HepG2 (cell line): ENCODE results near the gene FAM174C. TPM values are rescaled to one million over a fixed set of nuclear protein-coding genes. Genes with fewer than 3 reads are reported as not detected.

Experiments used
- CBFB ChIP-seq: sonication (generic); formaldehyde crosslinking; IDR thresholded peaks from 2 replicates; pipeline ENCODE4 v1.4.0; 2020; ENCODE audit warnings: missing genetic modification reagents
- CBX1 ChIP-seq: IDR thresholded peaks from one replicate; pipeline ENCODE4 v1.6.1; 2016; ENCODE audit warnings: antibody characterized with exemption, low read depth
- HDAC2 ChIP-seq: sonication (generic); formaldehyde crosslinking; IDR thresholded peaks from 2 replicates; pipeline ENCODE4 v1.4.0; 2020; ENCODE audit warnings: missing genetic modification reagents
- HNF4A ChIP-seq: sonication (generic); formaldehyde crosslinking; IDR thresholded peaks from 2 replicates; pipeline ENCODE4 v1.4.0; 2020; ENCODE audit warnings: missing genetic modification reagents
- NAIF1 ChIP-seq: sonication (generic); formaldehyde crosslinking; IDR thresholded peaks from 2 replicates; pipeline ENCODE4 v1.5.0; 2020; ENCODE audit warnings: mild to moderate bottlenecking, missing genetic modification reagents, borderline replicate concordance
- NFYC ChIP-seq: IDR thresholded peaks from 2 replicates; pipeline ENCODE4 v1.6.1; 2016; ENCODE audit warnings: missing genetic modification reagents, missing compliant biosample characterization
- RBAK ChIP-seq: sonication (generic); formaldehyde crosslinking; IDR thresholded peaks from 2 replicates; pipeline ENCODE4 v1.5.1; 2020; ENCODE audit warnings: mild to moderate bottlenecking, missing genetic modification reagents
- RFXAP ChIP-seq: sonication (generic); formaldehyde crosslinking; IDR thresholded peaks from 2 replicates; pipeline ENCODE4 v1.4.0; 2020; ENCODE audit warnings: missing genetic modification reagents, borderline replicate concordance
- SMAD9 ChIP-seq: sonication (generic); formaldehyde crosslinking; IDR thresholded peaks from 2 replicates; pipeline ENCODE4 v1.5.1; 2020; ENCODE audit warnings: mild to moderate bottlenecking, missing genetic modification reagents
- SOX13 ChIP-seq, 3 experiments: fragments of 450-650 bp in 1 of 3; sonication (generic) in 1 of 3; formaldehyde crosslinking in 1 of 3; IDR thresholded peaks in 2 of 3; conservative IDR thresholded peaks in 1 of 3; 2 replicates each; pipeline versions ENCODE4 v1.5.0 to v1.6.1; 2016 to 2020; ENCODE audit warnings: antibody characterized with exemption in 1 of 3, mild to moderate bottlenecking in 1 of 3, missing compliant biosample characterization in 1 of 3, missing genetic modification reagents in 1 of 3, moderate library complexity in 1 of 3
- STAG1 ChIP-seq: sonication (generic); formaldehyde crosslinking; IDR thresholded peaks from 2 replicates; pipeline ENCODE4 v1.4.0; 2020; ENCODE audit warnings: missing genetic modification reagents
- ZBTB1 ChIP-seq: sonication (generic); formaldehyde crosslinking; IDR thresholded peaks from 2 replicates; pipeline ENCODE4 v1.4.0; 2020; ENCODE audit warnings: missing genetic modification reagents, borderline replicate concordance
- ZNF460 ChIP-seq: sonication (generic); formaldehyde crosslinking; IDR thresholded peaks from 2 replicates; pipeline ENCODE4 v1.5.1; 2020; ENCODE audit warnings: missing genetic modification reagents, mild to moderate bottlenecking, borderline replicate concordance
- ZNF501 ChIP-seq: sonication (generic); formaldehyde crosslinking; IDR thresholded peaks from 2 replicates; pipeline ENCODE4 v1.5.1; 2020; ENCODE audit warnings: mild to moderate bottlenecking, moderate library complexity, missing genetic modification reagents
- polyA plus RNA-seq, 8 experiments: library from polyadenylated mRNA; depleted of rRNA in 3 of 8; stranded (reverse) in 7 of 8; unstranded in 1 of 8; fragments of >200 nt; fragmentation: Illumina TruSeq in 4 of 8; extraction: Trizol in 4 of 8; gene quantifications; 2 replicates each; pipeline versions ENCODE4 v1.2.1 to v1.2.3, GENCODE V29; 2011 to 2016; ENCODE audit warnings: low read depth in 4 of 8, missing spikeins in 1 of 8, mixed read lengths in 1 of 8; ENCODE audit not compliant: insufficient read depth in 1 of 8
- total RNA-seq, 5 experiments: library from RNA; depleted of rRNA; stranded (reverse); fragments of >200 nt; fragmentation: Illumina TruSeq; extraction: Trizol; gene quantifications; 2 replicates each; pipeline ENCODE4 v1.2.3, GENCODE V29; 2016; ENCODE audit warnings: low read depth in 1 of 5
- TF ChIP-seq, protein P1 (sequence below), 2 experiments: sonication (generic) in 1 of 2; formaldehyde crosslinking in 1 of 2; IDR thresholded peaks; 2 replicates each; pipeline versions ENCODE4 v1.4.0 to v1.6.1; 2018 to 2020; ENCODE audit warnings: missing genetic modification reagents in 2 of 2, borderline replicate concordance in 1 of 2, low read depth in 1 of 2, mild to moderate bottlenecking in 1 of 2, missing biosample characterization in 1 of 2
- TF ChIP-seq, protein P2 (sequence below): sonication (generic); formaldehyde crosslinking; IDR thresholded peaks from 2 replicates; pipeline ENCODE4 v1.4.0; 2020; ENCODE audit warnings: low read depth, mild to moderate bottlenecking, missing genetic modification reagents
- TF ChIP-seq, protein P3 (sequence below): sonication (generic); formaldehyde crosslinking; IDR thresholded peaks from 2 replicates; pipeline ENCODE4 v1.5.1; 2020; ENCODE audit warnings: missing genetic modification reagents, mild to moderate bottlenecking, borderline replicate concordance
- TF ChIP-seq, protein P4 (sequence below): sonication (generic); formaldehyde crosslinking; IDR thresholded peaks from 2 replicates; pipeline ENCODE4 v1.4.0; 2020; ENCODE audit warnings: missing genetic modification reagents, borderline replicate concordance
- TF ChIP-seq, protein P5 (sequence below): sonication (generic); formaldehyde crosslinking; conservative IDR thresholded peaks from 2 replicates; pipeline ENCODE4 v1.8.0; 2022; ENCODE audit warnings: mild to moderate bottlenecking, moderate library complexity, missing genetic modification reagents

The FAM174C gene
- total and polyA plus RNA-seq, 2 of the 13 experiments (the other 11 are each of a cell fraction or from before 2014, with no cell fraction given): 19.5 to 31.3 TPM

DNA sequence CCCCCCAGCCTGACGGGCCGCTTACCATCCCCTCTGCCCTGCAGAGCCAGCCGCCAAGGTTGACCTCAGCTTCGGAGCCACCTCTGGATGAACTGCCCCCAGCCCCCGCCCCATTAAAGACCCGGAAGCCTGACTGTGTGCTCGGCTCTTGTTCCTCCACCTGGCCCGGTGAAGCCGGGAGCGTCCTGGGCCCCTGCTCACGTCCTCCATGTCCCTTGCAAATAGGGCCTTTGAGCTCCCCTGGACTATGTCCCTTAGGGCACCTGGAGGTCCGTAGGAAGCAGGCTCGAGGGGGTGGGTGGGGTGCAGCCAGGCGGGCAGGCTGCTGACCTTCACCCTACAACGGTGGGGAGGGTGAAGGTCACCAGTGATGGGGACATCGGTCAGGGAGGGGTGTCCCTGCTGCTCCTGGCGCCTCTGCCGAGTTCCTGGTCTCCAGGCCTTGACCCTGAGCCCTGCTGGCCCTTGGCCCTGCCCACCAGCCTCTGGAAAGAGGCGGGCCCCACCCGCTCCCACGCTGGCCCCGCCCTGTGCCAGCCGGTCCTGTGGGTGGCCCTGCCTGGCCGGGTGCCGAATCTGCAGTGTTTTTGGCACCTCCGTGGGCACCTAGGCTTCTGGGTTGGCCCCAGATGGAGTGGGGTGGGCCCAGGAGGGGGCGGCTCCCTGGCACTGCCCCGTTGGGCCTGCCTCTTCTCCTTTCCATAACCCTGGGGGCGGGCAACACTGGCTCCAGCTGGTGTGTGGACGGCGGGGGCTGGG is 30.5 kb upstream of the FAM174C start (continued):
- TF ChIP-seq, protein P1, sequence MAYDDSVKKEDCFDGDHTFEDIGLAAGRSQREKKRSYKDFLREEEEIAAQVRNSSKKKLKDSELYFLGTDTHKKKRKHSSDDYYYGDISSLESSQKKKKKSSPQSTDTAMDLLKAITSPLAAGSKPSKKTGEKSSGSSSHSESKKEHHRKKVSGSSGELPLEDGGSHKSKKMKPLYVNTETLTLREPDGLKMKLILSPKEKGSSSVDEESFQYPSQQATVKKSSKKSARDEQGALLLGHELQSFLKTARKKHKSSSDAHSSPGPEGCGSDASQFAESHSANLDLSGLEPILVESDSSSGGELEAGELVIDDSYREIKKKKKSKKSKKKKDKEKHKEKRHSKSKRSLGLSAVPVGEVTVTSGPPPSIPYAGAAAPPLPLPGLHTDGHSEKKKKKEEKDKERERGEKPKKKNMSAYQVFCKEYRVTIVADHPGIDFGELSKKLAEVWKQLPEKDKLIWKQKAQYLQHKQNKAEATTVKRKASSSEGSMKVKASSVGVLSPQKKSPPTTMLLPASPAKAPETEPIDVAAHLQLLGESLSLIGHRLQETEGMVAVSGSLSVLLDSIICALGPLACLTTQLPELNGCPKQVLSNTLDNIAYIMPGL (CRISPR knock-in tag; IDR thresholded peaks at IDR 0.05; ENCODE audit: borderline replicate concordance in 1 of 2, low read depth in 1 of 2): peak; percentile 80 to 81
- TF ChIP-seq RFXAP (CRISPR knock-in tag): peak; percentile 79; the same call in 1 of the 2 replicates
- peak; percentile 95 for TF ChIP-seq HDAC2 (CRISPR knock-in tag)
- TF ChIP-seq ZNF501 (CRISPR knock-in tag): peak; percentile 89
- TF ChIP-seq CBFB: 0 out of 2 replicates have a peak, but pooled peaks have one; percentile 27
- TF ChIP-seq STAG1 (CRISPR knock-in tag): no peak
- TF ChIP-seq, protein P2, sequence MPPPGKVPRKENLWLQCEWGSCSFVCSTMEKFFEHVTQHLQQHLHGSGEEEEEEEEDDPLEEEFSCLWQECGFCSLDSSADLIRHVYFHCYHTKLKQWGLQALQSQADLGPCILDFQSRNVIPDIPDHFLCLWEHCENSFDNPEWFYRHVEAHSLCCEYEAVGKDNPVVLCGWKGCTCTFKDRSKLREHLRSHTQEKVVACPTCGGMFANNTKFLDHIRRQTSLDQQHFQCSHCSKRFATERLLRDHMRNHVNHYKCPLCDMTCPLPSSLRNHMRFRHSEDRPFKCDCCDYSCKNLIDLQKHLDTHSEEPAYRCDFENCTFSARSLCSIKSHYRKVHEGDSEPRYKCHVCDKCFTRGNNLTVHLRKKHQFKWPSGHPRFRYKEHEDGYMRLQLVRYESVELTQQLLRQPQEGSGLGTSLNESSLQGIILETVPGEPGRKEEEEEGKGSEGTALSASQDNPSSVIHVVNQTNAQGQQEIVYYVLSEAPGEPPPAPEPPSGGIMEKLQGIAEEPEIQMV (CRISPR knock-in tag): peak; percentile 83; the same call in 1 of the 2 replicates
- TF ChIP-seq NFYC (CRISPR knock-in tag): peak; percentile 33; the same call in 1 of the 2 replicates
- TF ChIP-seq ZNF460 (CRISPR knock-in tag): peak; percentile 9; the same call in 1 of the 2 replicates
- TF ChIP-seq RBAK (CRISPR knock-in tag): peak; percentile 19; the same call in 1 of the 2 replicates
- TF ChIP-seq NAIF1 (CRISPR knock-in tag): peak; percentile 71; the same call in 1 of the 2 replicates
- peak; percentile 99 for TF ChIP-seq HNF4A
- TF ChIP-seq ZBTB1 (CRISPR knock-in tag): no peak
- TF ChIP-seq, protein P3, sequence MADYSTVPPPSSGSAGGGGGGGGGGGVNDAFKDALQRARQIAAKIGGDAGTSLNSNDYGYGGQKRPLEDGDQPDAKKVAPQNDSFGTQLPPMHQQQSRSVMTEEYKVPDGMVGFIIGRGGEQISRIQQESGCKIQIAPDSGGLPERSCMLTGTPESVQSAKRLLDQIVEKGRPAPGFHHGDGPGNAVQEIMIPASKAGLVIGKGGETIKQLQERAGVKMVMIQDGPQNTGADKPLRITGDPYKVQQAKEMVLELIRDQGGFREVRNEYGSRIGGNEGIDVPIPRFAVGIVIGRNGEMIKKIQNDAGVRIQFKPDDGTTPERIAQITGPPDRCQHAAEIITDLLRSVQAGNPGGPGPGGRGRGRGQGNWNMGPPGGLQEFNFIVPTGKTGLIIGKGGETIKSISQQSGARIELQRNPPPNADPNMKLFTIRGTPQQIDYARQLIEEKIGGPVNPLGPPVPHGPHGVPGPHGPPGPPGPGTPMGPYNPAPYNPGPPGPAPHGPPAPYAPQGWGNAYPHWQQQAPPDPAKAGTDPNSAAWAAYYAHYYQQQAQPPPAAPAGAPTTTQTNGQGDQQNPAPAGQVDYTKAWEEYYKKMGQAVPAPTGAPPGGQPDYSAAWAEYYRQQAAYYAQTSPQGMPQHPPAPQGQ (CRISPR knock-in tag): no peak
- TF ChIP-seq SOX13 (IDR thresholded peaks at IDR 0.05): peak; percentile 49; the same call in 1 of the 2 replicates
- peak in 1 of 2 experiments; percentile 84; a peak in 2 of 4 replicates for TF ChIP-seq SOX13 (CRISPR knock-in tag; conservative IDR thresholded peaks at IDR 0.05 in 1 of 2, IDR thresholded peaks at IDR 0.05 in 1 of 2)
- TF ChIP-seq SMAD9 (CRISPR knock-in tag): no peak
- TF ChIP-seq, protein P4, sequence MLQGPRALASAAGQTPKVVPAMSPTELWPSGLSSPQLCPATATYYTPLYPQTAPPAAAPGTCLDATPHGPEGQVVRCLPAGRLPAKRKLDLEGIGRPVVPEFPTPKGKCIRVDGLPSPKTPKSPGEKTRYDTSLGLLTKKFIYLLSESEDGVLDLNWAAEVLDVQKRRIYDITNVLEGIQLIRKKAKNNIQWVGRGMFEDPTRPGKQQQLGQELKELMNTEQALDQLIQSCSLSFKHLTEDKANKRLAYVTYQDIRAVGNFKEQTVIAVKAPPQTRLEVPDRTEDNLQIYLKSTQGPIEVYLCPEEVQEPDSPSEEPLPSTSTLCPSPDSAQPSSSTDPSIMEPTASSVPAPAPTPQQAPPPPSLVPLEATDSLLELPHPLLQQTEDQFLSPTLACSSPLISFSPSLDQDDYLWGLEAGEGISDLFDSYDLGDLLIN (CRISPR knock-in tag): peak; percentile 31; the same call in 1 of the 2 replicates
- peak; percentile 47 for TF ChIP-seq CBX1
- TF ChIP-seq, protein P5, sequence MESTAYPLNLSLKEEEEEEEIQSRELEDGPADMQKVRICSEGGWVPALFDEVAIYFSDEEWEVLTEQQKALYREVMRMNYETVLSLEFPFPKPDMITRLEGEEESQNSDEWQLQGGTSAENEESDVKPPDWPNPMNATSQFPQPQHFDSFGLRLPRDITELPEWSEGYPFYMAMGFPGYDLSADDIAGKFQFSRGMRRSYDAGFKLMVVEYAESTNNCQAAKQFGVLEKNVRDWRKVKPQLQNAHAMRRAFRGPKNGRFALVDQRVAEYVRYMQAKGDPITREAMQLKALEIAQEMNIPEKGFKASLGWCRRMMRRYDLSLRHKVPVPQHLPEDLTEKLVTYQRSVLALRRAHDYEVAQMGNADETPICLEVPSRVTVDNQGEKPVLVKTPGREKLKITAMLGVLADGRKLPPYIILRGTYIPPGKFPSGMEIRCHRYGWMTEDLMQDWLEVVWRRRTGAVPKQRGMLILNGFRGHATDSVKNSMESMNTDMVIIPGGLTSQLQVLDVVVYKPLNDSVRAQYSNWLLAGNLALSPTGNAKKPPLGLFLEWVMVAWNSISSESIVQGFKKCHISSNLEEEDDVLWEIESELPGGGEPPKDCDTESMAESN (CRISPR knock-in tag): peak; percentile 44; the same call in 1 of the 2 replicates
